Ishikawa (cell line): Measurements from ENCODE around the gene ZC3H4.

Experiments used
- CEBPB ChIP-seq: IDR thresholded peaks from 2 replicates; pipeline ENCODE4 v1.6.1; 2012
- CREB1 ChIP-seq: IDR thresholded peaks from 2 replicates; pipeline ENCODE4 v1.6.1; 2012; ENCODE audit warnings: low read depth
- EGR1 ChIP-seq: IDR thresholded peaks from 2 replicates; pipeline ENCODE4 v1.6.1; 2012
- EP300 ChIP-seq: IDR thresholded peaks from 2 replicates; pipeline ENCODE4 v1.6.1; 2012; ENCODE audit warnings: borderline replicate concordance
- FOXM1 ChIP-seq: IDR thresholded peaks from 2 replicates; pipeline ENCODE4 v1.6.1; 2012; ENCODE audit warnings: low read depth, borderline replicate concordance
- MAX ChIP-seq: IDR thresholded peaks from 2 replicates; pipeline ENCODE4 v1.6.1; 2012
- NFIC ChIP-seq: IDR thresholded peaks from 2 replicates; pipeline ENCODE4 v1.6.1; 2012
- RAD21 ChIP-seq: IDR thresholded peaks from 2 replicates; pipeline ENCODE4 v1.6.1; 2012; ENCODE audit warnings: low read depth
- REST ChIP-seq: IDR thresholded peaks from 2 replicates; pipeline ENCODE4 v1.6.1; 2012; ENCODE audit warnings: low read depth, mild to moderate bottlenecking
- TAF1 ChIP-seq: IDR thresholded peaks from 2 replicates; pipeline ENCODE4 v1.6.1; 2012; ENCODE audit warnings: low read depth, mild to moderate bottlenecking
- TCF12 ChIP-seq: IDR thresholded peaks from 2 replicates; pipeline ENCODE4 v1.6.1; 2012; ENCODE audit warnings: low read depth
- TEAD4 ChIP-seq: IDR thresholded peaks from 2 replicates; pipeline ENCODE4 v1.6.1; 2012
- USF1 ChIP-seq: IDR thresholded peaks from 2 replicates; pipeline ENCODE4 v1.6.1; 2012
- YY1 ChIP-seq: IDR thresholded peaks from 2 replicates; pipeline ENCODE4 v1.6.1; 2012; ENCODE audit warnings: low read depth
- ZBTB7A ChIP-seq: IDR thresholded peaks from 2 replicates; pipeline ENCODE4 v1.6.1; 2012; ENCODE audit warnings: low read depth

The ZC3H4 gene

GRCh38 chr19:47151627-47152026 is 38.1 kb upstream of the ZC3H4 start:
- TF ChIP-seq YY1 (no peak), CEBPB (peak; percentile 29; the same call in 1 of the 2 replicates), NFIC (no peak)

- no peak for TF ChIP-seq MAX
- TF ChIP-seq TEAD4 = no peak
Measured at GRCh38 chr19:47146920-47147319, 33.3 kb upstream of the ZC3H4 start.

- TF ChIP-seq USF1 = no peak
- TF ChIP-seq FOXM1 = no peak
- TF ChIP-seq EP300 = no peak
- TF ChIP-seq NFIC = no peak
- TF ChIP-seq TCF12 = no peak
- no peak for TF ChIP-seq CREB1
- no peak for TF ChIP-seq TAF1
- TF ChIP-seq EGR1 = no peak
- no peak for TF ChIP-seq CEBPB
- TF ChIP-seq ZBTB7A = no peak
- no peak for TF ChIP-seq YY1
Measured at GRCh38 chr19:47145639-47146486, 32.3 kb upstream of the ZC3H4 start.

- TF ChIP-seq USF1 (no peak), YY1 (no peak), FOXM1 (no peak), CEBPB (no peak), EP300 (no peak), TAF1 (no peak), MAX (no peak), TEAD4 (no peak)
Measured at GRCh38 chr19:47144630-47145029, 31.1 kb upstream of the ZC3H4 start.

GRCh38 chr19:47143322-47144073 is 29.9 kb upstream of the ZC3H4 start:
- TF ChIP-seq RAD21 = no peak
- no peak for TF ChIP-seq EGR1
- TF ChIP-seq CEBPB = no peak
- TF ChIP-seq ZBTB7A = no peak
- TF ChIP-seq EP300 = no peak
- no peak for TF ChIP-seq REST
- no peak for TF ChIP-seq NFIC
- TF ChIP-seq TCF12 = no peak
- no peak for TF ChIP-seq YY1
- TF ChIP-seq MAX = no peak
- no peak for TF ChIP-seq TEAD4
- TF ChIP-seq TAF1 = no peak
- TF ChIP-seq USF1 = no peak
- no peak for TF ChIP-seq FOXM1
- no peak for TF ChIP-seq CREB1

- TF ChIP-seq FOXM1 (no peak), NFIC (no peak), TCF12 (no peak), ZBTB7A (no peak), MAX (no peak), CEBPB (no peak), CREB1 (no peak), EGR1 (no peak)
Measured at GRCh38 chr19:47142779-47143178, 29.2 kb upstream of the ZC3H4 start.

GRCh38 chr19:47141695-47142094 is 28.1 kb upstream of the ZC3H4 start:
- TF ChIP-seq REST (no peak), NFIC (no peak), TAF1 (no peak), CREB1 (no peak), EGR1 (no peak), TEAD4 (no peak), EP300 (no peak), RAD21 (no peak), TCF12 (no peak), MAX (no peak), ZBTB7A (no peak), YY1 (no peak)
